Fibroblast of pulmonary artery (primary cell): ENCODE results near the gene COL26A1.

Source experiments
- DNase-seq: peaks from one replicate; pipeline ENCODE4 v3.0.0-alpha.2; 2010; ENCODE audit warnings: low read depth
- H3K4me3 ChIP-seq: replicated peaks from 2 replicates; pipeline ENCODE4 v1.5.1; 2011; ENCODE audit warnings: low read depth, mild to moderate bottlenecking, control low read depth, low read length, moderate library complexity
- TF ChIP-seq, protein P1 (sequence below): IDR thresholded peaks from 2 replicates; pipeline ENCODE4 v1.5.1; 2011; ENCODE audit warnings: mild to moderate bottlenecking, control low read depth, low read length, inconsistent platforms; ENCODE audit errors: missing control alignments

COL26A1 gene

DNA sequence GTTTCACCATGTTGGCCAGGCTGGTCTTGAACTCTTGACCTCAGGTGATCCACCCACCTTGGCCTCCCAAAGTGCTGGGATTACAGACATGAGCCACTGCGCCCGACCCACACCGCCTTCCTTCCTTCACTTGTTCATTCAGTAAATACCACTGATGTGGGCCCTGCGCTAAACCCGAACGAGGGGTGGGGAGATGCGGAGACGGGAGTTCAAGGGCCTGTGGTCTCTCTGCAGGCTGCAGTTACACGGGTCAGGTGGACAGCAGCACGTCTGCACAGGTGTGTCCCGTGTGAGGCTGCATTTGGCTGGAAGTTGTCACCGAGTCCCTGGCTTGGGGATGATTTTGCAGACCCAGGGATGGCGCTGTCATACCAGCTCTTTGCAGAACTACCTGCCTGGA is 38.1 kb downstream of the COL26A1 start:
- no peak for DNase-seq
- TF ChIP-seq, protein P1, sequence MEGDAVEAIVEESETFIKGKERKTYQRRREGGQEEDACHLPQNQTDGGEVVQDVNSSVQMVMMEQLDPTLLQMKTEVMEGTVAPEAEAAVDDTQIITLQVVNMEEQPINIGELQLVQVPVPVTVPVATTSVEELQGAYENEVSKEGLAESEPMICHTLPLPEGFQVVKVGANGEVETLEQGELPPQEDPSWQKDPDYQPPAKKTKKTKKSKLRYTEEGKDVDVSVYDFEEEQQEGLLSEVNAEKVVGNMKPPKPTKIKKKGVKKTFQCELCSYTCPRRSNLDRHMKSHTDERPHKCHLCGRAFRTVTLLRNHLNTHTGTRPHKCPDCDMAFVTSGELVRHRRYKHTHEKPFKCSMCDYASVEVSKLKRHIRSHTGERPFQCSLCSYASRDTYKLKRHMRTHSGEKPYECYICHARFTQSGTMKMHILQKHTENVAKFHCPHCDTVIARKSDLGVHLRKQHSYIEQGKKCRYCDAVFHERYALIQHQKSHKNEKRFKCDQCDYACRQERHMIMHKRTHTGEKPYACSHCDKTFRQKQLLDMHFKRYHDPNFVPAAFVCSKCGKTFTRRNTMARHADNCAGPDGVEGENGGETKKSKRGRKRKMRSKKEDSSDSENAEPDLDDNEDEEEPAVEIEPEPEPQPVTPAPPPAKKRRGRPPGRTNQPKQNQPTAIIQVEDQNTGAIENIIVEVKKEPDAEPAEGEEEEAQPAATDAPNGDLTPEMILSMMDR, result no peak
- H3K4me3 ChIP-seq, result no peak overlapping the region

- H3K4me3 ChIP-seq, result no peak overlapping the region
- TF ChIP-seq, protein P1, result no peak
- no peak for DNase-seq
Measured at GRCh38 chr7:101401390-101402080, 38.9 kb downstream of the COL26A1 start.

DNA sequence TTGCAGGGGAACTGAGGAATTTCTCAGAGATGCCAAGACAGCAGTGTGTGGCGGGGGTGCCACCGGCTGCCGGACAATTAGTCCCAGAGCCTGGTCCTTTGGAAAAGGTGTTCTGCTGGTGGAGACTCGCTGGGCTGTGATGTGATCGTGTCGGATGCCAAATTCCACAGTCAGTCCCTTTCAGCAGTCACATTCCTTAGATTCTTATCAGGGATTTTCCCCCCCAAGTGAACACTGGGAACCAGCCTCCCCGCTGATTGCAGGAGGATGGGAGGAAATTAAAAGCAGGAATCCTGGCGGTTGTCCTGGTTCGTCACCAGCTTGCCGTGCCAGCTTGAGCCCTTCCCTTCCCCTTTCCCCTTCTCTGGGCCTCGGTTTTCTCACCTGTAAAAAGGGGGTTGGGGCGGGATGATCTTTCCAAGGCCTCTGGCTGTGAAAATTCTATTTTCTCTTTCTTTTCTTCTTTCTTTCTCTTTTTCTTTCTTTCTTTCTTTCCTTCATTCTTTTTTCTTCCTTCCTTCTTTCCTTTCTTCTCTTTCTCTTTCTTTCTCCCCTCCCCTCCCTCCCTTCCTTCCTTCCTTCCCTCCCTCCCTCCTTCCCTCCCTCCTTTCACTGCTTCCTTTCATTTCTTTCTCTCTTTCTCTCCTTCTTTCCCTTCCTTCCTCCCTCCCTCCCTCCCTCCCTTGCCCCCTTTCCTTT is 39.6 kb downstream of the COL26A1 start:
- TF ChIP-seq, protein P1, result no peak
- peak; percentile 6 for DNase-seq
- no peak overlapping the region for H3K4me3 ChIP-seq

DNA sequence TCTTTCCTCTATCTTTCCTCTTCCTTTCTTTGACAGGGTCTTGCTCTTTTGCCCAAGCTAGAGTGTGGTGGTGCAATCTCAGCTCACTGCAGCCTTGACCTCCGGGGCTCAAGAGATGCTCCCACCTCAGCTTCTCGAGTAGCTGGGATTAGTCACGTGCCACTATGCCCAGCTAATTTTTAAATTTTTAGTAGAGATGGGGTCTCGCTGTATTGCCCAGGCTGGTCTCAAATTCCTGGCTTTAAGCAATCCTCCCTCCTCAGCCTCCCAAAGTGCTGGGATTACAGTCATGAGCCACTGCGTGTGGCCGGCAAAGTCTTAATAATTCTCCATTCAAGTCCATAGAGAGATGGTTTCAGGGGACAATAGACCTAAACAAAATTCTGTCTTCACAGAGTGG is 40.2 kb downstream of the COL26A1 start:
- no peak overlapping the region for H3K4me3 ChIP-seq
- DNase-seq, result no peak
- TF ChIP-seq, protein P1, result no peak

DNA sequence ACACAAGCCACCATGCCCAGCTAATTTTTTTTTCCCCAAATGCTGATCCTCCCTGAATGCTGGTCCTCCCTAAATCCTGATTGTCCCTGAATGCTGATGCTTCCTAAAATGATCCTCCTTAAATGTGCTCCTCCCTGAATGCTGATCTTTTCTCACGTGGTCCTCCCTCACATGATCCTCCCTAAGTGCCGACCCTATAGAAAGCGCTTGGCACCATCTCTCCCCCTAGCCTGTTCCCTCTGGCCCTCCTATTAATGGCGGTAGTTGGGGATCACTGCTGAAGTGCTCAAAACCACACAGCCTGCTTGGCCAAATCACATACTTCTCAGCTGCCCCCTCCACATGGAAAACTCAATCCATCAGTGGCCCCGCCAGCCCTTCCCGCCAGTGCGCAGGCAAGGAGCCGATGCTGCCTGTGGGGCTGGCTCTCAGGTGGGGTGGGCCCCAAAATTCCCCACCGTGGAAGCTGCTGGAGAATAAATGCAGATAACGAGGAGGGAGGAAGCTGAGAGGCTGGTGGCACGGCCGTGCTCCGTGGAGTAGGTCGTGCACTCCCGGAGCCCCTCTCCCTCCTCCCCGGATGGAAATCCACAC is 42.9 kb downstream of the COL26A1 start:
- no peak for DNase-seq
- TF ChIP-seq, protein P1, result no peak

GRCh38 chr7:101410743-101411507 is 48.2 kb downstream of the COL26A1 start:
- H3K4me3 ChIP-seq, result no peak overlapping the region
- DNase-seq, result peak; percentile 18
- TF ChIP-seq, protein P1, result peak; percentile 70

More for the DNA sequence above, 42.9 kb downstream of the COL26A1 start:
- H3K4me3 ChIP-seq, result no peak overlapping the region
